C1 segment of cervical spinal cord (tissue), 14 donors: Measurements from ENCODE around the gene DOP1B.
A peak's percentile ranks its signal among the peaks of the same experiment; 100 is the strongest.
"Not testable (repeated sequence)": the region's sequence is repeated elsewhere in the genome, so short reads cannot be mapped to it uniquely, and the experiment has no call there.

Experiments
- DNase-seq, 14 donors: peaks; one replicate each; lab custom pipeline; 2025; lab: John Stamatoyannopoulos, UW

DOP1B gene, protein sequence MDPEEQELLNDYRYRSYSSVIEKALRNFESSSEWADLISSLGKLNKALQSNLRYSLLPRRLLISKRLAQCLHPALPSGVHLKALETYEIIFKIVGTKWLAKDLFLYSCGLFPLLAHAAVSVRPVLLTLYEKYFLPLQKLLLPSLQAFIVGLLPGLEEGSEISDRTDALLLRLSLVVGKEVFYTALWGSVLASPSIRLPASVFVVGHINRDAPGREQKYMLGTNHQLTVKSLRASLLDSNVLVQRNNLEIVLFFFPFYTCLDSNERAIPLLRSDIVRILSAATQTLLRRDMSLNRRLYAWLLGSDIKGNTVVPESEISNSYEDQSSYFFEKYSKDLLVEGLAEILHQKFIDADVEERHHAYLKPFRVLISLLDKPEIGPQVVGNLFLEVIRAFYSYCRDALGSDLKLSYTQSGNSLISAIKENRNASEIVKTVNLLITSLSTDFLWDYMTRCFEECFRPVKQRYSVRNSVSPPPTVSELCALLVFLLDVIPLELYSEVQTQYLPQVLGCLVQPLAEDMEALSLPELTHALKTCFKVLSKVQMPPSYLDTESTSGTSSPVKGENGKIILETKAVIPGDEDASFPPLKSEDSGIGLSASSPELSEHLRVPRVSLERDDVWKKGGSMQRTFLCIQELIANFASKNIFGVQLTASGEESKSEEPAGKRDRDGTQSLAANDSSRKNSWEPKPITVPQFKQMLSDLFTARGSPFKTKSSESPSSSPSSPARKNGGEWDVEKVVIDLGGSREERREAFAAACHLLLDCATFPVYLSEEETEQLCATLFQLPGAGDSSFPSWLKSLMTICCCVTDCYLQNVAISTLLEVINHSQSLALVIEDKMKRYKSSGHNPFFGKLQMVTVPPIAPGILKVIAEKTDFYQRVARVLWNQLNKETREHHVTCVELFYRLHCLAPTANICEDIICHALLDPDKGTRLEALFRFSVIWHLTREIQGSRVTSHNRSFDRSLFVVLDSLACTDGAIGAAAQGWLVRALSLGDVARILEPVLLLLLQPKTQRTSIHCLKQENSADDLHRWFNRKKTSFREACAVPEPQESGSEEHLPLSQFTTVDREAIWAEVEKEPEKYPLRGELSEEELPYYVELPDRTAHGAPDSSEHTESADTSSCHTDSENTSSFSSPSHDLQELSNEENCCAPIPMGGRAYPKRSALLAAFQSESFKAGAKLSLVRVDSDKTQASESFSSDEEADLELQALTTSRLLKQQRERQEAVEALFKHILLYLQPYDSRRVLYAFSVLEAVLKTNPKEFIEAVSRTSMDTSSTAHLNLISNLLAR (N-terminal part only)

DNA sequence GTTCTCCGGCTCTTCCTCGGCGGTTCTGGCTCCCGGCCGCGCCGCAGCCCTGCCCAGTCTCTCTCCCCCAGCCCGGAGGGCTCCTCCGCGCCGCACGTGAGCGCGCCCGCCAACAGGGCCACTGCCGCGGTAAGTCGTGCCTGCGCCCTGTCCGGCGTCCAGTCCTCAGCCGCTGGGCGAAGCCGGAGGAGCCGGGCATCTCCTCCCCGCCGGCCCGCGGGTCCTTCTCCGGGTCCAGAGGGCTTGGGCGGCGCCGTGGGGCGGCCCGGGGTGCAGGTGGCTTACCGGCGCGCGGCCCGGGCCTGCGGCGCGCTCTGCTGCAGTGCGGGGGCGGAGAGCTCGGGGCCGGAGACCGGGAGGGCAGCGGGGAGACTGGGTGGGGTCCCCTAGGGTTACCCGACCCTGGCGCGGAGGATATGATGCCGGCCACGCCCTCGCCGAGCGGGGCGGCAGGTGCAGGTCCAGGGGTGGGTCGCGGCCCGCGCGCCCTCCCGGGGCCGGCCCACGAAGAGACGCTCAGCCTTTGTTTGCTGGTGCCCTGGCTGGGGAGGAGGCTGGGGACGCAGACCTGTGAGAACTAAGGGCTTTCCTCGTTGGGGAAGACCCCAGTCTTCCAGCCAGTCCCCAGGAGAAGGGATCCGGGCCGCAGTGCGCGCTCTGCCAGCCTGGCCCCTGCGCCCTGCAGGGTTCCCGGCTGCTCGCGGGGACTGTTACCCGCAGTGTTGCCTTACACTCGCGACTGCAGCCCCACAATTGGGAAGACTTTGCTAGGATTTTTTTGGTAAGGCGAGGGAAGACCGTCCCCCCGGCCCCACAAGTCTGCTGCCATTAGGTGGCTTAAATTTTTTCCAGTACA, at the start of gene DOP1B:
DOP1B (plus strand) TSS at position 10 of the 856 bp plus-strand sequence. CDS start 7,910 bp downstream, outside the sequence.
- DNase-seq, result peak in 3 of 14 donors; percentile 17 to 57 (median 44)

DNA sequence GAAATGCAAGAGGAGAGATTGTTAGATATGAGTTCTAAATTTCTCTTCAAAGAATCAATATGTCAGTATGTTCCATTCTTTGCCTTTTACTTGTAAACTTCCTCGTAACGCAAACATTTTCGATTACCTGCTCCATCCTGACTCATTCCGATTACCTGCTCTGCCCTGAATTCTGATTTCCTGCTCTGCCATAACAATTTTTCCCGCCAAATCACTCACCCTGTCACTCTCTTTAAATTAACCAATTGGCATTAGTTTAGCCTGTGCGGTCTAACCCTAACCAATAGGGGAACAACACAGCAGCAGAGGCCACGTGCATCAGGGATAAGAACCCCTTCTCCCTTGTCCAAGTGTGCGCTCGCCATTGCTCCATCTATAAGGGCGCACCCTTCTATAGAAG, 46.8 kb upstream of the DOP1B start:
- no peak for DNase-seq

DNA sequence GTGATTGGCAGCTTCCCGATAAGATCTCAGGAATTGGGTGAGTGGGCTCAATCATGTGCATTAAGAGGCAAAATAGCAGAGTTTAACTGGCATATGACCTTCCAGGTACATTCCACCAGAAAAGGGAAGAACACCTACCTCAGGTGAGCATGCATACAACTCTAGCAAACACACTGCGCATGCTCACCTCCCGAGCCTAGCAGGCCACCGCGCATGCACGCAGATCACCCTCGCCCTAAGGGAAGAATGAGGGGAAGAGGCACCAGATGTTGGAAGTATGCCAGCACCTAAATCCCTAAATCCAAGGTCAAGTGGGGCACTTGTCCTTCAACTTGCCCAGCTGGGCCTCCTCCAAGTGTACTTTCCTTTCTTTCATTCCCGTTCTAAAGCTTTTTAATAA, 45.4 kb upstream of the DOP1B start:
- no peak for DNase-seq

DNA sequence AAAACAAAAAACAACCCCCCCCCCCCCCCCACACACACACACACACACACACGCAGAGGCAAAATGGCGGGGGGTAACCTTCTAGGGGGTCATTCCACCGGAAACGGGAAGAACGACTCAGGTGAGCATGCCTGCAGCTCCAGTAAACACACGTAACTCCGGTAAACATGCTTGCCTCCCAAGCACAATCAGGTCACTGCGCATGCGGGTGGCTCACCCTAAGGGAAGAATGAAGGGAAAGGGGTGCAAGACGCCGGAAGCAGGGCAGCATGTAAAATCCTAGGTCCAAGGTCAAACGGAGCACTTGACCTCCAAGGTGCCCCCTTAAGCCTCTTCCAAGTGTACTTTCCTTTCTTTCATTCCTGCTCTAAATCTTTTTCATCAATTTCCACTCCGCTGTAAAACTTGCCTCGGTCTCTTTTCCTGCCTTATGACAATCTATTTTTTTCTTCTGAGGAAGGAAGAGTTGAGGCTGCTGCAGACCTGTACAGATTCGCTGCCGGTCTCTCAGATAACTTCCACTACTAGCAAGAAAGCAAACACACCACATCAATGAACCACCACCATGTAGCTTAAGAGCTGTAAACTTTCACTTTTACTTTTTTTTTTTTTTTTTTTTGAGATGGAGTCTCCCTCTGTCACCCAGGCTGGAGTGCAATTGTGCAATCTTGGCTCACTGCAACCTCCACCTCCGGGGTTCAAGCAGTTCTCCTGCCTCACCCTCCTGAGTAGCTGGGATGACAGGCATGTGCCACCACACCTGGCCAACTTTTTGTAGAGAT, 42.8 kb upstream of the DOP1B start:
- DNase-seq, result no peak

DNA sequence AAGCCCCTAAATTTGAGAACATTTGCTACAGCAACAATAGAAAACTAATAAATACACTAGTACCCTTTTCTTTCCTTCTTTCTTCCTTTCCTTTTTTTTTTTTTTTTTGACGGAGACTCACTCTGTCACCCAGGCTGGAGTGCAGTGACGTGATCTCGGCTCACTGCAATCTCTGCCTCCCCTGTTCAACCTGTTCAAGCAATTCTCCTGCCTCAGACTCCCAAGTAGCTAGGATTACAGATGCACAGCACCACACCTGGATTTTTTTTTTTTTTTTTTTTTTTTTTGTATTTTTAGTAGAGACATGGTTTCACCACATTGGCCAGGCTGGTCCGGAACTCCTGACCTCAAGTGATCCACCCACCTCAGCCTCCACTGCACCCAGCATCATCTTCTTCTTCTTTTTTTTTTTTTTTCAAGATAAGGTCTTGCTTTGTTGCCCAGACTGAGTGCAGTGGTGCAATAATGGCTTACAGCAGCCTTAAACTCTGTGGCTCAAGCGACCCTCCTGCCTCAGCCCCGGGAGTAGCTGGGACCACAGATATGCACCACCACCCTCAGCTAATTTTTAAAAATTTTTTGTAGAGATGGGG, 41.4 kb upstream of the DOP1B start:
- no peak for DNase-seq

DNA sequence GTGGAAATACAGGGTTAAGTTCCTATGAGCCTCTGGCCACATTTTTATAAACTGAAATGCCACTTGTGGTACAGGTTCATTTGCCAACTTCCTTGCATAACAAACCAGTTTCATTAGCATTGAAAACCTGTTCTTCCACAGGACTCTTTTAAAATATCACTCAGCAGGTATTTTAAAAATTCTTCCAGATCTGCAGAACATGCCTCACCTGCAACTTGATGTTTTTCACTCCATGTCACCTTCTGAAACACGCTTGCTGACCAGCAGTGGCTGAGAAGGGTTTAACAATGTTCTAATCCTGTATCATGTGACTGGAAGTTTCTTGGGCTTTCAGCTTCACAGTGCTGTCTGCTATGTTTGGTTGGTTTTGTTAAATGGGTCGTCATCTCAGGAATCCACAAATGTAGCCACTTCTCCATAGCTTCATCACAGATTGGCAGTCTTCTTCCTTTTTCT, 39.3 kb upstream of the DOP1B start:
- DNase-seq, result no peak

DNA sequence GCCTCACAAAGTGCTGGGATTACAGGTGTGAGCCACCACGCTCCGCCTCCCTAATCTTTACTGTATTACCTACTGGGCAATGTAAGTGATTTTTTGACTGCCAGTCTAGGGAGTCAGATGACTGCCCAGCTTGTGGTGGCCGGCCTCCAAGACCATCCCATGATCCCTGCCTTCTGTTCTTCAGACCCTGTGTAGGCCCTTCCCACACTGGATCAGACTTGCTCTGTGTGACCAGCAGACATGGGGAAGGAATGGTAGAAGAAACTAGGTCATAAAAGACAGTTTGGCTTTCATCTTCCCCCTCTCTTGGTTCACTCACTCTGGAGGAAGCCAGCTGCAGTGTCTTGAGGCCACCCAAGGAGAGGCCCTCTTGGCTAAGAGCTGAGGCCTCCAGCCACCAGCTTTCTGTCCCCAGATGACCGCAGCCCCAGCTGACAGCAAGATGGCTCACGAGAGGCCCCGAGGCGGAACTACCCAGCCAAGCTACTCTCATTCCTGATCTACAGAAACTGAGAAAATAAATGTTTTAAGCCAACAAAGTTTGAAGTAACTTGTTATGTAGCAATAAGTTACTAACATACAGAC, 36.2 kb upstream of the DOP1B start:
- peak in 1 of 14 donors; percentile 21 for DNase-seq

DNA sequence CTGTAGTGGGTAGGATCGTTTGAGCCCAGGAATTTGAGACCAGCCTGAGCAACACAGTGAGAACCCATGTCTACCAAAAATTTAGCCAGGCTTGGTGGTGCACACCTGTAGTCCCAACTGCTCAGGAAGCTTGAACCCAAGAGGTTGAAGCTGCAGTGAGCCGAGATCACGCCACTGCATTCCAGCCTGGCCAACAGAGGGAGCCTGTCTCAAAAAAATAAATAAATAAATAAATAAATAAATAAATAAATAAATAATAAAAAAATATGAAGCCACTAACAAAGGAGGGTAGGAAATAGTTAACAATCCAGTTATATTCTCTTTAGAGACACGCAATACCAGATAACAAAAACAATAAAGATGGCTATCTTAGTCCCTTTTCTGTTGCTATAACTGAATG, 33.6 kb upstream of the DOP1B start:
- DNase-seq, result no peak

DNA sequence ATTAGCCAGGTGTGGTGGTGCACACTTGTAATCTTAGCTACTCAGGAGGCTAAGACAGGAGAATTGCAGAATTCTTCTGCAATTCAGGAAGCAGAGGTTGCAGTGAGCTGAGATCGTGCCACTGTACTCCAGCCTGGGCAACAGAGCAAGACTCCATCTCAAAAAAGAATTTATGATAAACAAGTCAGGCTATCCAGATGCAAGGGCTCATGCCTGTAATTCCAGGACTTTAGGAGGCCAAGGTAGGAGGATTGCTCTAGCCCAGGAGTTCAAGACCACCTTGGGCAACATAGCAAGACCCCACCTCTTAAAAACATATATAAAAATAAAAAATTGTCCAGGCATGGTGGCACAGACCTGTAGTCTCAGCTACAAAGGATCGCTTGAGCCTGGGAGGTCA, 32.2 kb upstream of the DOP1B start:
- DNase-seq, result no peak

DNA sequence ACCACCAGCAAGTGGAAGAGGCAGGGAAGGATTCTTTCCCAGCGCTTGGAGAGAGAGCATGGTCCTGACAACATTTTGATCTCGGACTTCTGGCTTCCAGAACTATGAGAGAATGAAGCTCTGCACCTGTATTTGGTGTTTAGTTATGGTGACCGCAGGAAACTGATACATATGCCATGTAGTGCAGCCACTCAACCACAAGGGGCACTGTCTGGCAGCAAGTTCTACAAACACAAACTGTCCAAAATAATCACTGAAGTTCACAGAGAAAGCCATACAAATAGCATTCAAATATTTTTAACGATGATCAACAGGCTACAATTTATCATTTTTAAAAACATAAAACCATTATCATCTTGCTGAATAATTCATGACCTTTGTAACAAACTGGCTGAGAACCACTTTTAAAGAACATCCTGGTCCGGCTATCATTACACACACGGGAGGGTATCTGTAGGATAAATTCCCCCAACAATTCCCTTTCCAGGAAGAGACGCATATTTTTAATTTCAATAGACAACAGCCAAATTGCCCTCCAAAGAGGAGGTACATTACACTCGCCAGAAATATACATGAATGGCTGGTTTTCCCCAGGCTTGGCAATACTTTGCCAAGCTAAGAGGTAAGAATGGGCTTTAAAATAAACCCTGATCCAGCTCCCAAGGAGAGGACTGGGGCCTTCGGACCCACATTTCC, 31.0 kb upstream of the DOP1B start:
- peak in 3 of 14 donors; percentile 9 to 14 (median 10) for DNase-seq

DNA sequence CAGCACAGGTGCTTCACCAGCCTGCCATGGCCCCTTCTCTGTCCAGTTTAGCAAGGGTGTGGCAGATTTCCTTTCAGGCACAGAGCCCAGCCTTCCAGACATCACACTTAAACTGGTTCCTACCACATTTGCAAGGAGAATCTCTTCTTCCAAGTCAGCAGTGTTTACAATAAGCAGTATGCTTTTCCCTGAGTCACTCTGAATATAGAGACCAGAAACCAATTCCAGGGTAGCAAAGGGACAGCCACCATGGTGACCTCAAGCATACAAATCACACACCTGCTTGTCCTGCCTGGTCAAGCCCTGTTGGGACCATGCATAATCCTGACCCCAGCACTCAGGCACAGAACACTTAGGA, 30.4 kb upstream of the DOP1B start:
- DNase-seq, result no peak

DNA sequence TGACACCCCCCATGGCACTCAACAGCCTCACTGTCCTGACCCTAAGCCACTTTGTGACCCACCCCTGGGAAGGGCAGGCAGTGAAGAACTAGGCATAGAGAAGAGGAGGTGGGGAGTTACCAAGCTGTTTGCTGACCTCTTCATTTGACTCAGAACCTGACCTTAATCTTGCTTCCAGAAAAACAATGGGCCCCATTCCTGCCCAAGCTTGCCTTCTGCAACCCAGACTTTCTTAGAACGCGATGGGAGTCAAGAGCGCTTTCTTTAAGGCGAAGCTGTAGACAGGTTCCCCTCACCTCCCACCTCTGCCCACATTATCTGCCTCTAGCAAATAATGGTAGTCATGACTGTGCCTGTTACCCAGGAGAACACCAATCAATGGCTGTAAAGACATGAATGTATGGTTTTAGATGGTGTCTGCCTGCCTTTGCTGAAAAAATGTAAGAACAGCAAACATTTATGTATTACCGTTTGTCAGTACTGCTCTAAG, 30.0 kb upstream of the DOP1B start:
- DNase-seq, result no peak

DNA sequence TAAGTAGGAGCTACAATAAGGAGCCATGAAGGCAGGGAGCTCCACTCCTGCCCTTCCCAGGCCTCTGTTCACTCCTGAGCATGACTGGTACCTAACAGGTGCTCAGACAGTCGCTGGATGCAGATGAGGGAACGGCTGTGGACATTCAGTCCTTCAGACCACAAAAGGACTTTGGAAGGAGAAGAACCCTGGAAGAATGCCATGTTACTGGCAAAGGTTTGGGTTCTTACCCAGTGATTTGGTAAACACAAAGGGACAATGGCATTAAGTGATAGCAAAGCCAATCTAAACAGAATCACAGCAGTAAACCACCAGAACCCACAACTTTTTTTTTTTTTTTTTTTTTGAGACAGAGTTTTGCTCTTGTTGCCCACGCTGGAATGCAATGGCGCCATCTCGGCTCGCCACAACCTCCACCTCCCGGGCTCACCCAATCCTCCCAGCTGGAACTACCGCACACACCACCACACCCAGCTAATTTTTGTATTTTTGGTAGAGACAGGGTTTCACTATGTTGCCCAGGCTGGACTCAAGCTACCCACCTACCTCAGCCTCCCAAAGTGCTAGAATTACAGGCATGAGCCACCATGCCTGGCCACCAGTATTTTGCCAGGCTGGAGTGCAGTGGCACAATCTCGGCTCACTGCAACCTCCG, 29.2 kb upstream of the DOP1B start:
- no peak for DNase-seq

DNA sequence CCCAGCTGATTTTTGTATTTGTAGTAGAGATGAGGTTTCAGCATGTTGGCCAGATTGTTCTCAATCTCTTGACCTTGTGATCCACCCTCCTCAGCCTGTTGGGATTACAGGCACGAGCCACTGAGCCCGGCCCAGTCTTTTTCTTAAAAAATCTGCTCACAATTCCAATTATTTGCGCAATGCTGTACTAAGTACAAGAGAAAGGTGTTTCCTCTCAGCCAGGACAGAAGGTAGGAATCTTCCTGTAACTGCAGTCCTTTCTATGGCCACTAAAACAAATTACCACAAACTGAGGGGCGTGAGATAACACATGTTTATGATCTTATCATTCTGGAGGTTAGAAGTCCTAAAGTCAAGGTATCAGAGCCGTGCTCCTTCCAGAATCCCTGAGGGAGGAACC, 28.6 kb upstream of the DOP1B start:
- no peak for DNase-seq

DNA sequence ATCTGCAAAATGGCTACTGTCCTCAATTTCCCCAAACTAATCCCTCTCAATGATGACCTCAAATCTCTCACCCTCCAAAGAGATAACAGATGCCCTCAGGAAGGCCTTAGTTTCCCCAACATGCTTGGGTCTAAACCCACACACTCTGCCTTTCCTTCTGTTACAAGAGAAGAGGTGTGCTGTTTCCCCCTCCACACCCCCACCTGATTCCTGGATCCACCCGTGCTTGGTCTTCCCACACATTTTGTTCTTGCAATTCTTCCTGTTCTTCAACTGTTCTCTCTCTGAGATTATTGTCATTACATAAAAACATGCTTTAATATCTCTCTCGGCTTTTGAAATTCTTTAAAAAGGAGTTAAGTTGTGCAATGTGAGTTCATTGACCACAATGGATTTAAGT, 27.4 kb upstream of the DOP1B start:
- no peak for DNase-seq

DNA sequence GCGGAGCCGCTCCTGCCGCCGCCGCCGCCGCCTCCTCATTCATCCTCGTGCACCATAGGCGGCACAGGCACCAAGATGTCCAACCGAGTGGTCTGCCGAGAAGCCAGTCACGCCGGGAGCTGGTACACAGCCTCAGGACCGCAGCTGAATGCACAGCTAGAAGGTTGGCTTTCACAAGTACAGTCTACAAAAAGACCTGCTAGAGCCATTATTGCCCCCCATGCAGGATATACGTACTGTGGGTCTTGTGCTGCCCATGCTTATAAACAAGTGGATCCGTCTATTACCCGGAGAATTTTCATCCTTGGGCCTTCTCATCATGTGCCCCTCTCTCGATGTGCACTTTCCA, 26.2 kb upstream of the DOP1B start:
- DNase-seq, result not testable (repeated sequence)

DNA sequence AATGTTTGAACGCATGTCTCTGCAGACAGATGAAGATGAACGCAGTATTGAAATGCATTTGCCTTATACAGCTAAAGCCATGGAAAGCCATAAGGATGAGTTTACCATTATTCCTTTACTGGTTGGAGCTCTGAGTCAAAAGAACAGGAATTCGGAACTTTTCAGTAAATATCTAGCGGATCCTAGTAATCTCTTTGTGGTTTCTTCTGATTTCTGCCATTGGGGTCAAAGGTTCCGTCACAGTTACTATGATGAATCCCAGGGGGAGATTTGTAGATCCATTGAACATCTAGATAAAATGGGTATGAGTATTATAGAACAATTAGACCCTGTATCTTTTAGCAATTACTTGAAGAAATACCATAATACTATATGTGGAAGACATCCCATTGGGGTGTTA, 25.8 kb upstream of the DOP1B start:
- not testable (repeated sequence) for DNase-seq

DNA sequence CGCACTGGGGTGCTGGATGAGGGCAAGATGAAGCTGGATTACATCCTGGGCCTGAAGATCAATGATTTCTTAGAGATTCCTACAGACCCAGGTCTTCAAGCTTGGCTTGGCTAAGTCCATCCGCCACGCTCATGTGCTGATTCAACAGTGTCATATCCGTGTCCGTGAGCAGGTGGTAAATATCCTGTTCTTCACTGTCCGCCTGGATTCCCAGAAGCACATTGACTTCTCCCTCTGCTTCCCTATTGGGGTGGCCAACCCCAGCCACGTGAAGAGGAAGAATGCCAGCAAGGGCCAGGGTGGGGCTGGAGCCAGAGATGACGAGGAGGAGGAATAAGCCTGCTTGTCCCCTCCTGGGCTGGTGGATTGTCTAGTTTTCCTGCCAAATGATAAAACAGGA, 23.9 kb upstream of the DOP1B start:
- DNase-seq, result no peak
